ENCODE results near the gene ABO.

GRCh38 chr9:133234577-133235322, 40.3 kb downstream of the ABO start:
- TF ChIP-seq, protein P1, sequence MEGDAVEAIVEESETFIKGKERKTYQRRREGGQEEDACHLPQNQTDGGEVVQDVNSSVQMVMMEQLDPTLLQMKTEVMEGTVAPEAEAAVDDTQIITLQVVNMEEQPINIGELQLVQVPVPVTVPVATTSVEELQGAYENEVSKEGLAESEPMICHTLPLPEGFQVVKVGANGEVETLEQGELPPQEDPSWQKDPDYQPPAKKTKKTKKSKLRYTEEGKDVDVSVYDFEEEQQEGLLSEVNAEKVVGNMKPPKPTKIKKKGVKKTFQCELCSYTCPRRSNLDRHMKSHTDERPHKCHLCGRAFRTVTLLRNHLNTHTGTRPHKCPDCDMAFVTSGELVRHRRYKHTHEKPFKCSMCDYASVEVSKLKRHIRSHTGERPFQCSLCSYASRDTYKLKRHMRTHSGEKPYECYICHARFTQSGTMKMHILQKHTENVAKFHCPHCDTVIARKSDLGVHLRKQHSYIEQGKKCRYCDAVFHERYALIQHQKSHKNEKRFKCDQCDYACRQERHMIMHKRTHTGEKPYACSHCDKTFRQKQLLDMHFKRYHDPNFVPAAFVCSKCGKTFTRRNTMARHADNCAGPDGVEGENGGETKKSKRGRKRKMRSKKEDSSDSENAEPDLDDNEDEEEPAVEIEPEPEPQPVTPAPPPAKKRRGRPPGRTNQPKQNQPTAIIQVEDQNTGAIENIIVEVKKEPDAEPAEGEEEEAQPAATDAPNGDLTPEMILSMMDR (IDR thresholded peaks at IDR 0.05): no peak
- no peak for TF ChIP-seq EZH2 (IDR thresholded peaks at IDR 0.05; ENCODE audit: borderline replicate concordance, insufficient read depth, low read depth, low read length, poor library complexity, severe bottlenecking)

Measured in B cell (primary cell).